GM23338 (cell line): ENCODE measurements around the gene SUCLG2. TPM values are rescaled to one million over a fixed set of nuclear protein-coding genes. Genes with fewer than 3 reads are reported as not detected.

Experiments
- ATAC-seq: fragments of 200-7000 bp; cut with Tn5 transposase; 3 replicates; pipeline ENCODE4 v1.9.1; 2020
- DNase-seq: peaks from one replicate; pipeline ENCODE4 v3.0.0-alpha.2; 2015; ENCODE audit warnings: low spot score
- H2AFZ ChIP-seq: fragments of 200-600 bp; sonication (generic); 2 replicates; pipeline ENCODE4 v1.8.0; 2016; ENCODE audit warnings: antibody characterized with exemption, mild to moderate bottlenecking, moderate library complexity
- H3F3A ChIP-seq: fragments of 200-600 bp; sonication (generic); replicated peaks from 2 replicates; pipeline ENCODE4 v1.8.0; 2017; ENCODE audit warnings: antibody characterized with exemption, mixed run types, low read depth
- H3K27ac ChIP-seq: fragments of 200-600 bp; sonication (generic); 2 replicates; pipeline ENCODE4 v1.6.1; 2016; ENCODE audit warnings: low read depth
- H3K27me3 ChIP-seq: fragments of 200-600 bp; sonication (generic); 2 replicates; pipeline ENCODE4 v1.8.0; 2016; ENCODE audit warnings: mild to moderate bottlenecking, mixed run types, moderate library complexity; ENCODE audit not compliant: insufficient read depth
- H3K36me3 ChIP-seq: fragments of 200-600 bp; sonication (generic); 2 replicates; pipeline ENCODE4 v1.8.0; 2016; ENCODE audit warnings: mild to moderate bottlenecking; ENCODE audit not compliant: insufficient read depth
- H3K4me1 ChIP-seq: fragments of 200-600 bp; sonication (generic); 2 replicates; pipeline ENCODE4 v1.8.0; 2016; ENCODE audit warnings: mild to moderate bottlenecking, moderate library complexity; ENCODE audit not compliant: insufficient read depth
- H3K4me2 ChIP-seq: fragments of 200-600 bp; sonication (generic); 2 replicates; pipeline ENCODE4 v1.7.1; 2017; ENCODE audit warnings: mixed run types
- H3K4me3 ChIP-seq: fragments of 200-600 bp; sonication (generic); 2 replicates; pipeline ENCODE4 v1.6.1; 2016; ENCODE audit warnings: mixed run types
- H3K79me2 ChIP-seq: fragments of 200-600 bp; sonication (generic); replicated peaks from 2 replicates; pipeline ENCODE4 v1.8.0; 2017; ENCODE audit warnings: mild to moderate bottlenecking; ENCODE audit not compliant: insufficient read depth
- H3K9me2 ChIP-seq: fragments of 200-600 bp; sonication (generic); 2 replicates; pipeline ENCODE4 v1.8.0; 2017; ENCODE audit not compliant: insufficient read depth
- H4K20me1 ChIP-seq: fragments of 200-600 bp; sonication (generic); replicated peaks from 2 replicates; pipeline ENCODE4 v1.8.0; 2017; ENCODE audit warnings: mild to moderate bottlenecking; ENCODE audit not compliant: insufficient read depth
- H3K27ac Mint-ChIP-seq: 2 replicates; pipeline ENCODE4 v1.8.0; 2020; ENCODE audit warnings: inconsistent platforms, mild to moderate bottlenecking, moderate library complexity, mixed read lengths
- H3K27me3 Mint-ChIP-seq: 3 replicates; pipeline ENCODE4 v1.8.0; 2022; ENCODE audit warnings: low read depth, mild to moderate bottlenecking, moderate library complexity, mixed read lengths, inconsistent platforms; ENCODE audit not compliant: insufficient read depth, poor library complexity
- H3K36me3 Mint-ChIP-seq: 3 replicates; pipeline ENCODE4 v1.8.0; 2021; ENCODE audit warnings: low read depth, mild to moderate bottlenecking, inconsistent platforms, moderate library complexity, mixed read lengths
- H3K4me1 Mint-ChIP-seq: 3 replicates; pipeline ENCODE4 v1.8.0; 2020; ENCODE audit warnings: mild to moderate bottlenecking, inconsistent platforms, mixed read lengths
- H3K4me3 Mint-ChIP-seq: 3 replicates; pipeline ENCODE4 v1.8.0; 2021; ENCODE audit warnings: moderate library complexity, mild to moderate bottlenecking, inconsistent platforms, mixed read lengths
- H3K9me3 Mint-ChIP-seq: 3 replicates; pipeline ENCODE4 v1.8.0; 2020; ENCODE audit warnings: moderate library complexity, mild to moderate bottlenecking, inconsistent platforms, mixed read lengths
- CREB1 ChIP-seq: fragments of 250-450 bp; sonication (Bioruptor Pico); IDR thresholded peaks from 2 replicates; pipeline ENCODE4 v1.5.0; 2020; ENCODE audit warnings: low read depth, mild to moderate bottlenecking, moderate library complexity
- EZH2 ChIP-seq: fragments of 200-600 bp; sonication (generic); IDR thresholded peaks from one replicate; pipeline ENCODE4 v1.8.0; 2017; ENCODE audit warnings: antibody characterized with exemption, mild to moderate bottlenecking, low read depth; ENCODE audit not compliant: unreplicated experiment
- EZH2phosphoT487 ChIP-seq: fragments of 200-600 bp; sonication (generic); IDR thresholded peaks from one replicate; pipeline ENCODE4 v1.8.1; 2018; ENCODE audit warnings: antibody characterized with exemption; ENCODE audit not compliant: unreplicated experiment
- NANOG ChIP-seq: IDR thresholded peaks from 2 replicates; pipeline ENCODE4 v1.6.1; 2016; ENCODE audit warnings: antibody characterized with exemption, borderline replicate concordance
- POLR2AphosphoS5 ChIP-seq: IDR thresholded peaks from 2 replicates; pipeline ENCODE4 v1.6.1; 2016; ENCODE audit warnings: antibody characterized with exemption, low read depth
- ZNF114 ChIP-seq: fragments of 250-450 bp; sonication (Bioruptor Pico); IDR thresholded peaks from 2 replicates; pipeline ENCODE4 v1.5.0; 2020; ENCODE audit warnings: mild to moderate bottlenecking, moderate library complexity
- ZNF331 ChIP-seq: fragments of 250-450 bp; sonication (Bioruptor Pico); IDR thresholded peaks from 2 replicates; pipeline ENCODE4 v1.5.0; 2020; ENCODE audit warnings: low read depth, mild to moderate bottlenecking, moderate library complexity
- polyA plus RNA-seq: library from polyadenylated mRNA; unstranded; fragments of >200 nt; fragmentation: Nextera tagmentation; extraction: Ambion mirVana; gene quantifications from 2 replicates; pipeline ENCODE4 v1.2.1, GENCODE V29; 2016
- total RNA-seq: library from RNA; depleted of rRNA; stranded (reverse); fragments of >200 nt; shearing (Covaris generic); gene quantifications from 2 replicates; pipeline ENCODE4 v1.2.3, GENCODE V29; 2014
- TF ChIP-seq, protein P1 (sequence below): IDR thresholded peaks from one replicate; pipeline ENCODE4 v1.6.1; 2018; ENCODE audit warnings: antibody characterized with exemption; ENCODE audit not compliant: unreplicated experiment
- TF ChIP-seq, protein P2 (sequence below): IDR thresholded peaks from 2 replicates; pipeline ENCODE4 v1.6.1; 2016; ENCODE audit warnings: antibody characterized with exemption
- TF ChIP-seq, protein P3 (sequence below): fragments of 250-450 bp; sonication (Bioruptor Pico); IDR thresholded peaks from 2 replicates; pipeline ENCODE4 v1.5.0; 2020; ENCODE audit warnings: mild to moderate bottlenecking, moderate library complexity
- TF ChIP-seq, protein P4 (sequence below), 2 experiments: fragments of 200-600 bp in 1 of 2; sonication (generic) in 1 of 2; conservative IDR thresholded peaks; 2 replicates each; pipeline versions ENCODE4 v1.5.1 to v1.6.1; 2016 to 2017; ENCODE audit warnings: antibody characterized with exemption in 2 of 2, low read depth in 2 of 2, mild to moderate bottlenecking in 2 of 2, moderate library complexity in 1 of 2

Gene SUCLG2
- total and polyA plus RNA-seq, 2 experiments from 2014 or later, result 29.3 to 39.0 TPM

DNA sequence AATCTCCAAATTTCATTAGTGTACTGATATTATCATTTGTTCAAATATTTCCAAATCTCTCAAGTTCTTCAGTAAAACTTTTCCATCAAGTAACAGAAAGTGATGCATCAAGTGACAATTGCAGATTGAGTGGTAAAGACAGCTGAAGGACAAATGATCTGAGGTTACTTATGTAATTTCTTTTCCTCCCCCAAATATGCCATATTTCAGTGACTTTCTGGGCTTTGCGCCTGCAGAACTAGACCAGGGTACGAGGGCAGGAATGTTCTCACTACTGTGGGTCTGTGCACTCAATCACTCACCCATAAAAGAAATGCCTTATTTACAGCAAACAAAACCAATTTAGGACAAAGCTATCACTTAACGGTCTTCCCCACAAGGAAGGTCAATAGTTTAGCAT, 4.7 kb downstream of the SUCLG2 start:
- no peak overlapping the region; the same call in 1 of the 2 replicates for H3K27ac Mint-ChIP-seq
- no peaks in the 10 kb centered on the region for H3F3A ChIP-seq
- peaks cover 19% of the 10 kb centered on the region for H3K4me1 Mint-ChIP-seq
- no peaks in the 10 kb centered on the region for H3K9me3 Mint-ChIP-seq
- H3K4me3 ChIP-seq, result no peak overlapping the region
- H3K4me2 ChIP-seq, result no peak overlapping the region
- H3K27me3 ChIP-seq, result no peaks in the 10 kb centered on the region
- H2AFZ ChIP-seq, result no peak overlapping the region
- no peaks in the 10 kb centered on the region for H4K20me1 ChIP-seq
- ATAC-seq (no peak), DNase-seq (no peak)
- no peaks in the 10 kb centered on the region for H3K36me3 ChIP-seq
- peaks cover 14% of the 10 kb centered on the region for H3K36me3 Mint-ChIP-seq
- H3K4me1 ChIP-seq, result peaks cover 10% of the 10 kb centered on the region
- H3K9me2 ChIP-seq, result no peaks in the 10 kb centered on the region
- H3K27me3 Mint-ChIP-seq, result peaks cover 2% of the 10 kb centered on the region
- no peak overlapping the region for H3K27ac ChIP-seq
- H3K4me3 Mint-ChIP-seq, result no peak overlapping the region
- TF ChIP-seq, protein P1, sequence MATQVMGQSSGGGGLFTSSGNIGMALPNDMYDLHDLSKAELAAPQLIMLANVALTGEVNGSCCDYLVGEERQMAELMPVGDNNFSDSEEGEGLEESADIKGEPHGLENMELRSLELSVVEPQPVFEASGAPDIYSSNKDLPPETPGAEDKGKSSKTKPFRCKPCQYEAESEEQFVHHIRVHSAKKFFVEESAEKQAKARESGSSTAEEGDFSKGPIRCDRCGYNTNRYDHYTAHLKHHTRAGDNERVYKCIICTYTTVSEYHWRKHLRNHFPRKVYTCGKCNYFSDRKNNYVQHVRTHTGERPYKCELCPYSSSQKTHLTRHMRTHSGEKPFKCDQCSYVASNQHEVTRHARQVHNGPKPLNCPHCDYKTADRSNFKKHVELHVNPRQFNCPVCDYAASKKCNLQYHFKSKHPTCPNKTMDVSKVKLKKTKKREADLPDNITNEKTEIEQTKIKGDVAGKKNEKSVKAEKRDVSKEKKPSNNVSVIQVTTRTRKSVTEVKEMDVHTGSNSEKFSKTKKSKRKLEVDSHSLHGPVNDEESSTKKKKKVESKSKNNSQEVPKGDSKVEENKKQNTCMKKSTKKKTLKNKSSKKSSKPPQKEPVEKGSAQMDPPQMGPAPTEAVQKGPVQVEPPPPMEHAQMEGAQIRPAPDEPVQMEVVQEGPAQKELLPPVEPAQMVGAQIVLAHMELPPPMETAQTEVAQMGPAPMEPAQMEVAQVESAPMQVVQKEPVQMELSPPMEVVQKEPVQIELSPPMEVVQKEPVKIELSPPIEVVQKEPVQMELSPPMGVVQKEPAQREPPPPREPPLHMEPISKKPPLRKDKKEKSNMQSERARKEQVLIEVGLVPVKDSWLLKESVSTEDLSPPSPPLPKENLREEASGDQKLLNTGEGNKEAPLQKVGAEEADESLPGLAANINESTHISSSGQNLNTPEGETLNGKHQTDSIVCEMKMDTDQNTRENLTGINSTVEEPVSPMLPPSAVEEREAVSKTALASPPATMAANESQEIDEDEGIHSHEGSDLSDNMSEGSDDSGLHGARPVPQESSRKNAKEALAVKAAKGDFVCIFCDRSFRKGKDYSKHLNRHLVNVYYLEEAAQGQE, result no peak
- TF ChIP-seq, protein P2, sequence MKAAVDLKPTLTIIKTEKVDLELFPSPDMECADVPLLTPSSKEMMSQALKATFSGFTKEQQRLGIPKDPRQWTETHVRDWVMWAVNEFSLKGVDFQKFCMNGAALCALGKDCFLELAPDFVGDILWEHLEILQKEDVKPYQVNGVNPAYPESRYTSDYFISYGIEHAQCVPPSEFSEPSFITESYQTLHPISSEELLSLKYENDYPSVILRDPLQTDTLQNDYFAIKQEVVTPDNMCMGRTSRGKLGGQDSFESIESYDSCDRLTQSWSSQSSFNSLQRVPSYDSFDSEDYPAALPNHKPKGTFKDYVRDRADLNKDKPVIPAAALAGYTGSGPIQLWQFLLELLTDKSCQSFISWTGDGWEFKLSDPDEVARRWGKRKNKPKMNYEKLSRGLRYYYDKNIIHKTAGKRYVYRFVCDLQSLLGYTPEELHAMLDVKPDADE, result no peak
- TF ChIP-seq CREB1, result no peak
- no peak for TF ChIP-seq NANOG
- TF ChIP-seq ZNF114 (CRISPR knock-in tag), result no peak
- no peak for TF ChIP-seq ZNF331 (CRISPR knock-in tag)
- TF ChIP-seq, protein P3, sequence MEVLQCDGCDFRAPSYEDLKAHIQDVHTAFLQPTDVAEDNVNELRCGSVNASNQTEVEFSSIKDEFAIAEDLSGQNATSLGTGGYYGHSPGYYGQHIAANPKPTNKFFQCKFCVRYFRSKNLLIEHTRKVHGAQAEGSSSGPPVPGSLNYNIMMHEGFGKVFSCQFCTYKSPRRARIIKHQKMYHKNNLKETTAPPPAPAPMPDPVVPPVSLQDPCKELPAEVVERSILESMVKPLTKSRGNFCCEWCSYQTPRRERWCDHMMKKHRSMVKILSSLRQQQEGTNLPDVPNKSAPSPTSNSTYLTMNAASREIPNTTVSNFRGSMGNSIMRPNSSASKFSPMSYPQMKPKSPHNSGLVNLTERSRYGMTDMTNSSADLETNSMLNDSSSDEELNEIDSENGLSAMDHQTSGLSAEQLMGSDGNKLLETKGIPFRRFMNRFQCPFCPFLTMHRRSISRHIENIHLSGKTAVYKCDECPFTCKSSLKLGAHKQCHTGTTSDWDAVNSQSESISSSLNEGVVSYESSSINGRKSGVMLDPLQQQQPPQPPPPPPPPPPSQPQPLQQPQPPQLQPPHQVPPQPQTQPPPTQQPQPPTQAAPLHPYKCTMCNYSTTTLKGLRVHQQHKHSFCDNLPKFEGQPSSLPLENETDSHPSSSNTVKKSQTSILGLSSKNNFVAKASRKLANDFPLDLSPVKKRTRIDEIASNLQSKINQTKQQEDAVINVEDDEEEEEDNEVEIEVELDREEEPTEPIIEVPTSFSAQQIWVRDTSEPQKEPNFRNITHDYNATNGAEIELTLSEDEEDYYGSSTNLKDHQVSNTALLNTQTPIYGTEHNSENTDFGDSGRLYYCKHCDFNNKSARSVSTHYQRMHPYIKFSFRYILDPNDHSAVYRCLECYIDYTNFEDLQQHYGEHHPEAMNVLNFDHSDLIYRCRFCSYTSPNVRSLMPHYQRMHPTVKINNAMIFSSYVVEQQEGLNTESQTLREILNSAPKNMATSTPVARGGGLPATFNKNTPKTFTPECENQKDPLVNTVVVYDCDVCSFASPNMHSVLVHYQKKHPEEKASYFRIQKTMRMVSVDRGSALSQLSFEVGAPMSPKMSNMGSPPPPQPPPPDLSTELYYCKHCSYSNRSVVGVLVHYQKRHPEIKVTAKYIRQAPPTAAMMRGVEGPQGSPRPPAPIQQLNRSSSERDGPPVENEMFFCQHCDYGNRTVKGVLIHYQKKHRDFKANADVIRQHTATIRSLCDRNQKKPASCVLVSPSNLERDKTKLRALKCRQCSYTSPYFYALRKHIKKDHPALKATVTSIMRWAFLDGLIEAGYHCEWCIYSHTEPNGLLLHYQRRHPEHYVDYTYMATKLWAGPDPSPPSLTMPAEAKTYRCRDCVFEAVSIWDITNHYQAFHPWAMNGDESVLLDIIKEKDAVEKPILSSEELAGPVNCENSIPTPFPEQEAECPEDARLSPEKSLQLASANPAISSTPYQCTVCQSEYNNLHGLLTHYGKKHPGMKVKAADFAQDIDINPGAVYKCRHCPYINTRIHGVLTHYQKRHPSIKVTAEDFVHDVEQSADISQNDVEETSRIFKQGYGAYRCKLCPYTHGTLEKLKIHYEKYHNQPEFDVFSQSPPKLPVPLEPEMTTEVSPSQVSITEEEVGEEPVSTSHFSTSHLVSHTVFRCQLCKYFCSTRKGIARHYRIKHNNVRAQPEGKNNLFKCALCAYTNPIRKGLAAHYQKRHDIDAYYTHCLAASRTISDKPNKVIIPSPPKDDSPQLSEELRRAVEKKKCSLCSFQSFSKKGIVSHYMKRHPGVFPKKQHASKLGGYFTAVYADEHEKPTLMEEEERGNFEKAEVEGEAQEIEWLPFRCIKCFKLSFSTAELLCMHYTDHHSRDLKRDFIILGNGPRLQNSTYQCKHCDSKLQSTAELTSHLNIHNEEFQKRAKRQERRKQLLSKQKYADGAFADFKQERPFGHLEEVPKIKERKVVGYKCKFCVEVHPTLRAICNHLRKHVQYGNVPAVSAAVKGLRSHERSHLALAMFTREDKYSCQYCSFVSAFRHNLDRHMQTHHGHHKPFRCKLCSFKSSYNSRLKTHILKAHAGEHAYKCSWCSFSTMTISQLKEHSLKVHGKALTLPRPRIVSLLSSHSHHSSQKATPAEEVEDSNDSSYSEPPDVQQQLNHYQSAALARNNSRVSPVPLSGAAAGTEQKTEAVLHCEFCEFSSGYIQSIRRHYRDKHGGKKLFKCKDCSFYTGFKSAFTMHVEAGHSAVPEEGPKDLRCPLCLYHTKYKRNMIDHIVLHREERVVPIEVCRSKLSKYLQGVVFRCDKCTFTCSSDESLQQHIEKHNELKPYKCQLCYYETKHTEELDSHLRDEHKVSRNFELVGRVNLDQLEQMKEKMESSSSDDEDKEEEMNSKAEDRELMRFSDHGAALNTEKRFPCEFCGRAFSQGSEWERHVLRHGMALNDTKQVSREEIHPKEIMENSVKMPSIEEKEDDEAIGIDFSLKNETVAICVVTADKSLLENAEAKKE, result no peak
- TF ChIP-seq, protein P4, sequence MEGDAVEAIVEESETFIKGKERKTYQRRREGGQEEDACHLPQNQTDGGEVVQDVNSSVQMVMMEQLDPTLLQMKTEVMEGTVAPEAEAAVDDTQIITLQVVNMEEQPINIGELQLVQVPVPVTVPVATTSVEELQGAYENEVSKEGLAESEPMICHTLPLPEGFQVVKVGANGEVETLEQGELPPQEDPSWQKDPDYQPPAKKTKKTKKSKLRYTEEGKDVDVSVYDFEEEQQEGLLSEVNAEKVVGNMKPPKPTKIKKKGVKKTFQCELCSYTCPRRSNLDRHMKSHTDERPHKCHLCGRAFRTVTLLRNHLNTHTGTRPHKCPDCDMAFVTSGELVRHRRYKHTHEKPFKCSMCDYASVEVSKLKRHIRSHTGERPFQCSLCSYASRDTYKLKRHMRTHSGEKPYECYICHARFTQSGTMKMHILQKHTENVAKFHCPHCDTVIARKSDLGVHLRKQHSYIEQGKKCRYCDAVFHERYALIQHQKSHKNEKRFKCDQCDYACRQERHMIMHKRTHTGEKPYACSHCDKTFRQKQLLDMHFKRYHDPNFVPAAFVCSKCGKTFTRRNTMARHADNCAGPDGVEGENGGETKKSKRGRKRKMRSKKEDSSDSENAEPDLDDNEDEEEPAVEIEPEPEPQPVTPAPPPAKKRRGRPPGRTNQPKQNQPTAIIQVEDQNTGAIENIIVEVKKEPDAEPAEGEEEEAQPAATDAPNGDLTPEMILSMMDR (conservative IDR thresholded peaks at IDR 0.05; ENCODE audit: low read depth in 2 of 2), result no peak
- TF ChIP-seq POLR2AphosphoS5, result no peak
- TF ChIP-seq EZH2phosphoT487, result no peak
- TF ChIP-seq EZH2, result no peak
- H3K79me2 ChIP-seq, result peaks cover 30% of the 10 kb centered on the region
